ENCODE results near the gene SMIM20. TPM values are rescaled to one million over a fixed set of nuclear protein-coding genes. Genes with fewer than 3 reads are reported as not detected.

SMIM20 gene
- total RNA-seq, 1 experiment from 2014 or later = 20.1 TPM

DNA sequence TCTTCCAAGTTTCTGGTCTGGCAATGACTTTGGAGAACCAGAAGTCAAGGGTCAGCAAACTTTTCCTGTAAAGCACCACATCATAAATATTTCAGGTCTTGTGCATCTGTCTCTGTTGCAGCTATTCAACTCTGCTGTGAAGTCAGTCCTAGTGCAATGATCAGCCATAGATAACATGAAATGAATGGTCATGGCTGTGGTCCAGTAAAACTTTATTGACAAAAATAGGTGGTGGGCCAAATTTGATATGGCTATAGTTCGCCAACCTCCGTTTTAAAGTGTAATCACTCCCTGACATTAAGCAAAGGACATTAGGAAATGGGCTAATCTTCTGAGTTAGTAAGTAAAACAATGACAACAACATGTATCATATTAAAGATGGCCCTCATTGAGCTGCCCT is 30.5 kb upstream of the SMIM20 start:
- no TSS peak for BruUV-seq (replicated peaks)
- Histone ChIP-seq H3K36me3 (ENCODE audit: control insufficient read depth, insufficient read depth, low read length) (no peaks in the 10 kb centered on the region), H3K4me1 (no peaks in the 10 kb centered on the region), H3K9me3 (no peaks in the 10 kb centered on the region), H3K27me3 (replicated peaks; ENCODE audit: control insufficient read depth, insufficient read depth, low read length) (no peaks in the 10 kb centered on the region), H3K4me3 (ENCODE audit: low read depth, low read length) (no peak overlapping the region)
- Mint-ChIP-seq H3K27me3 (ENCODE audit: insufficient read depth, unreplicated experiment) (peaks cover 13% of the 10 kb centered on the region), H3K27ac (ENCODE audit: unreplicated experiment) (no peak overlapping the region), H3K36me3 (ENCODE audit: insufficient read depth, unreplicated experiment) (no peaks in the 10 kb centered on the region), H3K9me3 (ENCODE audit: unreplicated experiment) (no peaks in the 10 kb centered on the region), H3K4me1 (ENCODE audit: low read depth, unreplicated experiment) (no peaks in the 10 kb centered on the region), H3K4me3 (ENCODE audit: unreplicated experiment) (no peak overlapping the region)
- ChIA-PET POLR2A (no interaction called here), CTCF (no interaction called here)
- DNase-seq = no peak
- intact Hi-C loops (cut with micrococcal nuclease; ENCODE audit: unreplicated experiment) = no loop called here
- TF ChIP-seq, protein P1, sequence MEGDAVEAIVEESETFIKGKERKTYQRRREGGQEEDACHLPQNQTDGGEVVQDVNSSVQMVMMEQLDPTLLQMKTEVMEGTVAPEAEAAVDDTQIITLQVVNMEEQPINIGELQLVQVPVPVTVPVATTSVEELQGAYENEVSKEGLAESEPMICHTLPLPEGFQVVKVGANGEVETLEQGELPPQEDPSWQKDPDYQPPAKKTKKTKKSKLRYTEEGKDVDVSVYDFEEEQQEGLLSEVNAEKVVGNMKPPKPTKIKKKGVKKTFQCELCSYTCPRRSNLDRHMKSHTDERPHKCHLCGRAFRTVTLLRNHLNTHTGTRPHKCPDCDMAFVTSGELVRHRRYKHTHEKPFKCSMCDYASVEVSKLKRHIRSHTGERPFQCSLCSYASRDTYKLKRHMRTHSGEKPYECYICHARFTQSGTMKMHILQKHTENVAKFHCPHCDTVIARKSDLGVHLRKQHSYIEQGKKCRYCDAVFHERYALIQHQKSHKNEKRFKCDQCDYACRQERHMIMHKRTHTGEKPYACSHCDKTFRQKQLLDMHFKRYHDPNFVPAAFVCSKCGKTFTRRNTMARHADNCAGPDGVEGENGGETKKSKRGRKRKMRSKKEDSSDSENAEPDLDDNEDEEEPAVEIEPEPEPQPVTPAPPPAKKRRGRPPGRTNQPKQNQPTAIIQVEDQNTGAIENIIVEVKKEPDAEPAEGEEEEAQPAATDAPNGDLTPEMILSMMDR (IDR thresholded peaks at IDR 0.05; ENCODE audit: insufficient read depth in 1 of 2, low read depth in 1 of 2, low read length in 1 of 2, severe bottlenecking in 1 of 2, unreplicated experiment in 1 of 2) = no peak

DNA sequence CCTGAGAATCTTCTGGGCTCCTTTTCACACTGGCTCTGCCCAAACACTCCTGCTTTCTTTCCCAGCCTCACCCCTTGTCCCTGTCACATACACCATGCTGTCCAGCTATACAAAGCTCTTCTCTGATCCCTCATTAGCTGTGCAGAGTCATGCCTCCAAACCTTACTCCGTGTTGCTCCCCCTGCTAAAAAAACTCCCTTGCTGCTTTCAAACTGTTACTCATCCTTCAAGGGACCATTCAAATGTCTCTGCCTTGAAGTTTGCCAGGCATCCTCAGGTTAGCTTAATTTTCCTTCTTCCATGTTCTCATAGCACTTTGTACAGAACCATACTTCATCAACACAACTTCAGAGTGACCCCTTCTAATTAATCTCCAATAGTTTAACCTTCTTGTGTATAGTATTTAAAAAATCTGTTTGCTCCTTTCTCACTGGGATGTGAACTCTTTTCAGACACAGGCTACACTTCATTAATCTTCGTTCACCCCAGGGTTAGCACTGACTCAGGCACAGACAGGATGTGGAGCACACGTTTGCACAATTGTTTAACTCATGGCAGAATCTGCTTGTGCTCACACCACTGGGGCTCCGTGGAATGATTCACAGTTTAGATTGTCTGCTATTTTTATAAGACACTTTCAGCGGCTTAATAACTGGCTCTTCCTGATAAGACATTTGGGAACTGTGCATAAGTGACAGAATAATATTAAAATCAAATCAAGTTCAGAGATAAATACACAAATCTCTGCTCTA is 29.8 kb upstream of the SMIM20 start:
- peaks cover 13% of the 10 kb centered on the region for H3K27me3 Mint-ChIP-seq (ENCODE audit: insufficient read depth, unreplicated experiment)
- Histone ChIP-seq H3K9me3 (no peaks in the 10 kb centered on the region), H3K27me3 (replicated peaks; ENCODE audit: control insufficient read depth, insufficient read depth, low read length) (no peaks in the 10 kb centered on the region), H3K4me3 (ENCODE audit: low read depth, low read length) (no peak overlapping the region), H3K36me3 (ENCODE audit: control insufficient read depth, insufficient read depth, low read length) (no peaks in the 10 kb centered on the region), H3K4me1 (no peaks in the 10 kb centered on the region)
- H3K4me3 Mint-ChIP-seq (ENCODE audit: unreplicated experiment) = no peak overlapping the region
- TF ChIP-seq, protein P1 (IDR thresholded peaks at IDR 0.05; ENCODE audit: insufficient read depth in 1 of 2, low read depth in 1 of 2, low read length in 1 of 2, severe bottlenecking in 1 of 2, unreplicated experiment in 1 of 2) = no peak
- no peaks in the 10 kb centered on the region for H3K4me1 Mint-ChIP-seq (ENCODE audit: low read depth, unreplicated experiment)
- no TSS peak for BruUV-seq (replicated peaks)
- H3K36me3 Mint-ChIP-seq (ENCODE audit: insufficient read depth, unreplicated experiment) = no peaks in the 10 kb centered on the region
- intact Hi-C loops (cut with micrococcal nuclease; ENCODE audit: unreplicated experiment) = no loop called here
- no peak overlapping the region for H3K27ac Mint-ChIP-seq (ENCODE audit: unreplicated experiment)
- no peak for DNase-seq
- ChIA-PET CTCF (no interaction called here), POLR2A (no interaction called here)
- no peaks in the 10 kb centered on the region for H3K9me3 Mint-ChIP-seq (ENCODE audit: unreplicated experiment)

DNA sequence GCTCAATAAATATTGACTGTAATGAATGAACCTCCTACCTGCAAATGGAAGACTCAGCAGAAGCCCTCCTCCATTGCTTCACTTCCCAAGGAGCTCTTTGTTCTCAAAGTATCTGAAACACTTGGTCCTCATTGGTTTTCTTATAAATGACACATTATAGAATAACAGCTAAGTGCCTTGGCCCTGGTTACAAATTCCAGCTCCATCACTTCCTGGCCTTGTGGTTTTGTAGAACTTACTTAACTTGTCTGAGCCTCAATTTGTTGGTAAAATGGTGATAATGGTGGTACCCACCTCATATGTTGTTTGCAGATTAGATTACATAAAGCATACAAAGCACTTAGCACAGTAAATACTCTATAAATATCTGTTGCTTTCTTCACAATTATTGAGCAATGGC is 25.2 kb upstream of the SMIM20 start:
- ChIA-PET CTCF (no interaction called here), POLR2A (no interaction called here)
- H3K27ac Mint-ChIP-seq (ENCODE audit: unreplicated experiment) = no peak overlapping the region

More for the DNA sequence above, 25.2 kb upstream of the SMIM20 start:
- intact Hi-C loops (cut with micrococcal nuclease; ENCODE audit: unreplicated experiment) = no loop called here
- H3K9me3 Mint-ChIP-seq (ENCODE audit: unreplicated experiment) = no peaks in the 10 kb centered on the region
- Histone ChIP-seq H3K9me3 (no peaks in the 10 kb centered on the region), H3K4me3 (ENCODE audit: low read depth, low read length) (no peak overlapping the region), H3K36me3 (ENCODE audit: control insufficient read depth, insufficient read depth, low read length) (no peaks in the 10 kb centered on the region), H3K27me3 (replicated peaks; ENCODE audit: control insufficient read depth, insufficient read depth, low read length) (no peaks in the 10 kb centered on the region), H3K4me1 (no peaks in the 10 kb centered on the region)
- TF ChIP-seq, protein P1 (IDR thresholded peaks at IDR 0.05; ENCODE audit: insufficient read depth in 1 of 2, low read depth in 1 of 2, low read length in 1 of 2, severe bottlenecking in 1 of 2, unreplicated experiment in 1 of 2) = no peak
- H3K27me3 Mint-ChIP-seq (ENCODE audit: insufficient read depth, unreplicated experiment) = peaks cover 6% of the 10 kb centered on the region
- no peaks in the 10 kb centered on the region for H3K4me1 Mint-ChIP-seq (ENCODE audit: low read depth, unreplicated experiment)
- no TSS peak for BruUV-seq (replicated peaks)
- no peaks in the 10 kb centered on the region for H3K36me3 Mint-ChIP-seq (ENCODE audit: insufficient read depth, unreplicated experiment)
- H3K4me3 Mint-ChIP-seq (ENCODE audit: unreplicated experiment) = no peak overlapping the region
- DNase-seq = no peak
